Mammary epithelial cell (primary cell): ENCODE results near the gene CDC42EP4.

Source experiments
- EZH2 ChIP-seq: IDR thresholded peaks from 2 replicates; pipeline ENCODE4 v1.6.1; 2012; ENCODE audit warnings: low read length, inconsistent platforms, borderline replicate concordance
- TF ChIP-seq, protein P1 (sequence below), 2 donors: IDR thresholded peaks in 1 of 2; conservative IDR thresholded peaks in 1 of 2; 2 replicates each; pipeline ENCODE4 v1.5.1; 2011 to 2012; ENCODE audit warnings: inconsistent platforms in 2 of 2, low read length in 2 of 2, mild to moderate bottlenecking in 2 of 2, control low read depth in 1 of 2, low read depth in 1 of 2; ENCODE audit not compliant: insufficient read depth in 1 of 2; ENCODE audit errors: extremely low read depth in 1 of 2

DNA sequence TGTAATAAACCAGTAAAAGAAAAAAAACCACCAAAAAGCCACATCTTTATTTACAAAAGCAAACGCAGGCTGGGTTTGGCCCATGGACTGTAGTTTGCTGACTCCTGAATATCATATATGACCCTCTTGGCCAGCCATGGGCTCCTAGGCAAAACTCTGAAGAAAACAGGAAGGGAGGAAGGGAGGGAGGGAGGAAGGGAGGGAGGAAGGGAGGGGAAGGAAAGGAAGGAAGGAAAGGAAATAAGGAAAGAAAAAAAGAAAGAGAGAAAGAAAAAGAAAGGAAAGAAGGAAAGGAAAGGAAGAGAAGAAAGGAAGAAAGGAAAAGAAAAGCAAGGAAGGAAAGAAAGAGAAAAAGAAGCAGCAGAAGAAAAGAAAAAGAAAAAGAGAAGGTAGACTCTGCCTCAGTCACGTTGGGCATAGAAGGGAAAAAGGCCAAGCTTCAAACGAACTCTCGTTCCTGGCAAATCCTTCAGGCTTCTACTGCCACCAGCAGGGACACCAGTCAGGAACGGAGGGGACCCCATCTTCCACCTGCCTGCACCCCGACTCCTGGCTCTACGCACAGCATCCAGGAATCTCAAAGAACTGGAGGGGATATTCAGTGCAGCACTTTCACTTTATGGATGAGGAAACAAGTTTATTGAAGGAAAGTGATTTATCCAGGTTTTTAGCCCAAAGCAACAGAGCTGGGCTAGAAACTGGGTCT is 22.1 kb downstream of the CDC42EP4 start:
- TF ChIP-seq, protein P1, sequence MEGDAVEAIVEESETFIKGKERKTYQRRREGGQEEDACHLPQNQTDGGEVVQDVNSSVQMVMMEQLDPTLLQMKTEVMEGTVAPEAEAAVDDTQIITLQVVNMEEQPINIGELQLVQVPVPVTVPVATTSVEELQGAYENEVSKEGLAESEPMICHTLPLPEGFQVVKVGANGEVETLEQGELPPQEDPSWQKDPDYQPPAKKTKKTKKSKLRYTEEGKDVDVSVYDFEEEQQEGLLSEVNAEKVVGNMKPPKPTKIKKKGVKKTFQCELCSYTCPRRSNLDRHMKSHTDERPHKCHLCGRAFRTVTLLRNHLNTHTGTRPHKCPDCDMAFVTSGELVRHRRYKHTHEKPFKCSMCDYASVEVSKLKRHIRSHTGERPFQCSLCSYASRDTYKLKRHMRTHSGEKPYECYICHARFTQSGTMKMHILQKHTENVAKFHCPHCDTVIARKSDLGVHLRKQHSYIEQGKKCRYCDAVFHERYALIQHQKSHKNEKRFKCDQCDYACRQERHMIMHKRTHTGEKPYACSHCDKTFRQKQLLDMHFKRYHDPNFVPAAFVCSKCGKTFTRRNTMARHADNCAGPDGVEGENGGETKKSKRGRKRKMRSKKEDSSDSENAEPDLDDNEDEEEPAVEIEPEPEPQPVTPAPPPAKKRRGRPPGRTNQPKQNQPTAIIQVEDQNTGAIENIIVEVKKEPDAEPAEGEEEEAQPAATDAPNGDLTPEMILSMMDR (conservative IDR thresholded peaks at IDR 0.05 in 1 of 2, IDR thresholded peaks at IDR 0.05 in 1 of 2; ENCODE audit: extremely low read depth in 1 of 2, insufficient read depth in 1 of 2, low read depth in 1 of 2, low read length in 2 of 2), result no peak
- no peak for TF ChIP-seq EZH2
